GM06990 (cell line): ENCODE data around the gene IST1.

Experiments
- DNase-seq: peaks from one replicate; pipeline ENCODE4 v3.0.0-alpha.2; 2011; ENCODE audit not compliant: insufficient read length; ENCODE audit errors: extremely low read depth
- H3K27me3 ChIP-seq: replicated peaks from 2 replicates; pipeline ENCODE4 v1.6.0; 2011; ENCODE audit warnings: low read length; ENCODE audit not compliant: control insufficient read depth, insufficient read depth
- H3K36me3 ChIP-seq: 2 replicates; pipeline ENCODE4 v1.5.1; 2011; ENCODE audit warnings: low read length; ENCODE audit not compliant: control insufficient read depth, insufficient read depth
- H3K4me3 ChIP-seq: replicated peaks from 2 replicates; pipeline ENCODE4 v1.5.1; 2011; ENCODE audit warnings: low read depth, mild to moderate bottlenecking, control low read depth, low read length
- TF ChIP-seq, protein P1 (sequence below): IDR thresholded peaks from 2 replicates; pipeline ENCODE4 v1.5.1; 2011; ENCODE audit warnings: low read length, control low read depth, mild to moderate bottlenecking, inconsistent platforms; ENCODE audit not compliant: insufficient read depth, poor library complexity, severe bottlenecking

The IST1 gene

DNA sequence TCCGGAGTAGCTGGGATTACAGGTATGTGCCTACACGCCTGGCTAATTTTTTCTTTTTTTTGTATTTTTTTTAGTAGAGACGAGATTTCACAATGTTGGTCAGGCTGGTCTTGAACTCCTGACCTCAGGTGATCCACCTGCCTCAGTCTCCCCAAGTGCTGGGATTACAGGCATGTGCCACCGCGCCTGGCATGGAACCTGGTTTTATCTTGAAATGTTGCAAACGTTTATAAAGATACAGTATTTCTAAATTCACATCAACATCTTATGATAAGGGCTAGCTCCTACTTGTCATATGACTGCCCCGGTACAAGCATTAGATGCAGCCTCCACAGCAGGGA is 1.5 kb upstream of the IST1 start:
- no peak for DNase-seq
- Histone ChIP-seq H3K36me3 (no peaks in the 10 kb centered on the region), H3K4me3 (peak overlapping the region; percentile 93), H3K27me3 (no peaks in the 10 kb centered on the region)
- TF ChIP-seq, protein P1, sequence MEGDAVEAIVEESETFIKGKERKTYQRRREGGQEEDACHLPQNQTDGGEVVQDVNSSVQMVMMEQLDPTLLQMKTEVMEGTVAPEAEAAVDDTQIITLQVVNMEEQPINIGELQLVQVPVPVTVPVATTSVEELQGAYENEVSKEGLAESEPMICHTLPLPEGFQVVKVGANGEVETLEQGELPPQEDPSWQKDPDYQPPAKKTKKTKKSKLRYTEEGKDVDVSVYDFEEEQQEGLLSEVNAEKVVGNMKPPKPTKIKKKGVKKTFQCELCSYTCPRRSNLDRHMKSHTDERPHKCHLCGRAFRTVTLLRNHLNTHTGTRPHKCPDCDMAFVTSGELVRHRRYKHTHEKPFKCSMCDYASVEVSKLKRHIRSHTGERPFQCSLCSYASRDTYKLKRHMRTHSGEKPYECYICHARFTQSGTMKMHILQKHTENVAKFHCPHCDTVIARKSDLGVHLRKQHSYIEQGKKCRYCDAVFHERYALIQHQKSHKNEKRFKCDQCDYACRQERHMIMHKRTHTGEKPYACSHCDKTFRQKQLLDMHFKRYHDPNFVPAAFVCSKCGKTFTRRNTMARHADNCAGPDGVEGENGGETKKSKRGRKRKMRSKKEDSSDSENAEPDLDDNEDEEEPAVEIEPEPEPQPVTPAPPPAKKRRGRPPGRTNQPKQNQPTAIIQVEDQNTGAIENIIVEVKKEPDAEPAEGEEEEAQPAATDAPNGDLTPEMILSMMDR = no peak

DNA sequence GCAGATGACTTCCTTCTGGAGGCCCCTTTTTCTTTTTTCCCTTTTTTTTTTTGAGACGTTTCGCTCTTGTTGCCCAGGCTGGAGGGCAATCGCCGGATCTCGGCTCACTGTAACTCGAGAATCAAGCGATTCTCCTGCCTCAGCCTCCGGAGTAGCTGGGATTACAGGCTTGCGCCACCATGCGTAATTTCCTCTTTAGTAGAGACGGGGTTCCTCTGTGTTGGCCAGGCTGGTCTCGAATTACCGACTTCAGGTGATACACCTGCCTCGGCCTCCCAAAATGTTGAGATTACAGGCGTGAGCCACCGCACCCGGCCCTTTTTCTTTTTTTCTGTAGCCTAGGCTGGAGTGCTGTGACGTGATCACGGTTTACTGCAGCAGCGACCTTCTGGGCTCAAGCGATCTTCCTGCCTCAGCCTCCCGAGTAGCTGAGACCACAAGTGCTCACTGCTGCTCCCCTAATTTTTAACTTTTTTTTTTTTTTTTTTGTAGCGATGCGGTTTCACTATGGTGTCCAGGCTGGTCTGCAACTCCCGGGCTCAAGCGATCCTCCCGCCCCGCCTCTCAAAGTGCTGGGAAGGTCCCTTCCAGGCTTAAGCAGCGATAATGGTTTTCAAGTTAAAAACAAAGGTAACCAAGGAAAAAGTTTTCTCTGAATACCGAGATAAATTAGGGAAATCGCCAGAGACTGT is 956 bp upstream of the IST1 start:
- peak; percentile 50 for DNase-seq
- Histone ChIP-seq H3K27me3 (no peaks in the 10 kb centered on the region), H3K36me3 (no peaks in the 10 kb centered on the region), H3K4me3 (peak overlapping the region; percentile 93)
- TF ChIP-seq, protein P1 = peak; percentile 34

DNA sequence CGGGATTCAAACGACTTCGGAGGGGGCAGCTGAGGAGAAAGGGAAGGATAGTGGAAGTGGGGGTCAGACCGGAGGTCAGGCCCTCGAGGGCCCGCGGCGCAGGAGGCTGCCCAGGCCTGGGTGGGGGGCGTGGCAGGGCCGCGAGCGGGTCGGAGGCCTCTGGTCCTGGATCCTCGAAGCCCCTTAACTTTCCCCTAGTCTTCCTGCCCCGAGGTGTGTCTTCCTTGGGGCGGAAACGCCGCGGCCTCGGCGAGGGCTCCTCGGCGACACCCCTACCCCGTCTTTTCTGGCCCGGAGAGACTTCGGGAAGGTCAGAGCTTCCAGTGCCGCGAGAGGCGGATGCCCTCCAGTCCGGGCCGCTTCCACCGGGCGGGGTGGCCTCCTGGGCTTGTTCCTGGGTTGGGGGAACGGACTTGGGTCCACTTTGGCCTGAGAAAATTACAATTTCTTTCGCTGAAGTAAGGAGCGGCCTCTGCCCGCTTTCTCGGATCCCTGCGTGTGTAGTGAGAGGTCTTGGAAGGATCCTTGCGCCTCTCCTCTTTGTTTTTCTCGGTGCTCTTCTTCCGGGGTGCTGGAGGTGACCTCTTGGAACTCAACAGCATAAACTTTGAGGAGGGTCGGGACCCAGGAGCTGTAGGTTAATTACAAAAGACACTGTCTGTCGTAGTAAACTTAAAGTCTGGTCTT is 491 bp downstream of the IST1 start:
- H3K27me3 ChIP-seq = no peaks in the 10 kb centered on the region
- TF ChIP-seq, protein P1 = no peak
- H3K4me3 ChIP-seq = peak overlapping the region; percentile 93
- no peaks in the 10 kb centered on the region for H3K36me3 ChIP-seq
- DNase-seq = no peak

DNA sequence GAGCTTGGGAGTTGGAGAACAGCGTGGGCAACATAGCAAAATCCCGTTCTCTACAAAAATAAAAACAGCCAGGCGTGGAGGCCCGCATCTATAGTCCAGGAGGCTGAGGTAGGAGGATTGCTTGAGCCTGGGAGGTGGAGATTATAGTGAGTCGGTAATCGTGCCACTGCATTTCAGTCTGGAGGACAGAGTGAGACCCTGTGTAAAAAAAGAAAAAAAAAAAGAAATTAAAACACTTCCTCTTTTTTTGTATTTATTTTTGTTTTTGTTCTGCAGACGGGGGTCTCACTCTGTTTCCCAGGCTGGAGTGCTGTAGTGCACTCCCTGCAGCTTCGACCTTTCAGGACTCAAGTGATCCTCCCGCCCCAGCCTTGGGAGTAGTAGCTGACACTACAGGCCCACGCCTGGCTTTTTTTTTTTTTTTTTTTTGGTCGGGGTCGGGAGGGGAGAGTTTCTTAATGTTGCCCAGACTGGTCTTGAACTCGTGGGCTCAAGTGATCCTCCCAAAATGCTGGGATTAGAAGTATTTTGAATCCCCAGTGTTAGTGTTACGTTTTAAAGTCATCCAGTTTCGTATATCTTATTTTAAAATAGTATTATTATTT is 1.5 kb downstream of the IST1 start:
- DNase-seq = no peak
- TF ChIP-seq, protein P1 = no peak
- H3K36me3 ChIP-seq = no peaks in the 10 kb centered on the region
- no peaks in the 10 kb centered on the region for H3K27me3 ChIP-seq
- H3K4me3 ChIP-seq = peak overlapping the region; percentile 93

DNA sequence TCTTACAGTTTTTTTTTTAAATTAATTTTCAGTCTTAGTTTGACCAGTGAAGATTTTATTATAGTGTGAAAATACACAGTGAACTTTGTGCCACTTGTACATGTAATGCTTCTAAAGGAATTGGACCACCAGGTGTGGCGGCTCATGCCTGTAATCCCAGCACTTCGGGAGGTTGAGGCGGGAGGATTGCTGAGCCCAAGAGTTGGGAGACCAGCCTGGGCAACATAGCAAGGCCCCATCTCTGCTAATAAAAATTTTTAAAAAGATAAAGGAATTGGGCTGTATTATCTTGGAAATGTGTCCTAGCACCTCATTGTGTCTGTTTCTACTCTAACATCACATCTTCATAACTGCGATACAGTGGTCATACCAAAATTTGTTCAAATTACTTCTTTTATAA is 3.8 kb downstream of the IST1 start:
- Histone ChIP-seq H3K27me3 (no peaks in the 10 kb centered on the region), H3K4me3 (no peak overlapping the region), H3K36me3 (no peaks in the 10 kb centered on the region)
- DNase-seq = no peak
- TF ChIP-seq, protein P1 = no peak
